Endothelial cell of hepatic sinusoid (primary cell): ENCODE data around the gene PDE5A.
"Not testable (repeated sequence)": the region's sequence is repeated elsewhere in the genome, so short reads cannot be mapped to it uniquely, and the experiment has no call there.

Source experiments
- in situ Hi-C: cut with HindIII; loops from 2 replicates; pipeline ENCODE4 v1.10.0; 2017; ENCODE audit warnings: low sequenced_read_pairs

Gene PDE5A

GRCh38 chr4:119478446-119479179 lies 150.0 kb downstream of the PDE5A start:
- in situ Hi-C loops = loop anchor here (10.0 kb wide), 1 partner anchor 494 kb away; no protein-coding TSS in a partner anchor

GRCh38 chr4:119477412-119478053 lies 151.1 kb downstream of the PDE5A start:
- in situ Hi-C loops = loop anchor here (10.0 kb wide), 1 partner anchor 493 kb away; no protein-coding TSS in a partner anchor

- in situ Hi-C loops = loop anchor here (10.0 kb wide), 1 partner anchor 486 kb away; no protein-coding TSS in a partner anchor
Measured at GRCh38 chr4:119471259-119471658, 157.3 kb downstream of the PDE5A start.

- in situ Hi-C loops = loop anchor here (10.0 kb wide), 1 partner anchor 486 kb away; no protein-coding TSS in a partner anchor
Measured at GRCh38 chr4:119470737-119471063, 157.9 kb downstream of the PDE5A start.

- in situ Hi-C loops = loop anchor here (10.0 kb wide), 1 partner anchor 485 kb away; no protein-coding TSS in a partner anchor
Measured at GRCh38 chr4:119470021-119470736, 158.4 kb downstream of the PDE5A start.

- in situ Hi-C loops = not testable (repeated sequence)
Measured at GRCh38 chr4:119469039-119469438, 159.6 kb downstream of the PDE5A start.

- in situ Hi-C loops = not testable (repeated sequence)
Measured at GRCh38 chr4:119462733-119463132, 165.9 kb downstream of the PDE5A start.

- in situ Hi-C loops = not testable (repeated sequence)
Measured at GRCh38 chr4:119455734-119456133, 172.9 kb downstream of the PDE5A start.

GRCh38 chr4:119454491-119455270 lies 173.9 kb downstream of the PDE5A start:
- in situ Hi-C loops = not testable (repeated sequence)

GRCh38 chr4:119454151-119454490 lies 174.5 kb downstream of the PDE5A start:
- in situ Hi-C loops = not testable (repeated sequence)

GRCh38 chr4:119453286-119453685 lies 175.3 kb downstream of the PDE5A start:
- in situ Hi-C loops = not testable (repeated sequence)

- in situ Hi-C loops = not testable (repeated sequence)
Measured at GRCh38 chr4:119449851-119450250, 178.8 kb downstream of the PDE5A start.
